Common myeloid progenitor, CD34-positive (primary cell): ENCODE results near the gene PHKG2.

Source experiments
- CTCF ChIA-PET: fragments of 350-600 bp; sonication (Branson Sonifier 250); formaldehyde crosslinking; loops from one replicate; lab custom pipeline; 2021; ENCODE audit warnings: antibody characterized with exemption; lab: Charles Lee
- POLR2A ChIA-PET: fragments of 350-600 bp; sonication (Branson Sonifier 250); formaldehyde crosslinking; loops from one replicate; lab custom pipeline; 2021; ENCODE audit warnings: antibody characterized with exemption; lab: Charles Lee
- DNase-seq, 3 donors: peaks; one replicate each; pipeline versions ENCODE4 v3.0.0 to v3.0.0-alpha.2; 2013
- H3K27ac ChIP-seq, 2 experiments: 1 replicate in 1 of 2; 2 replicates in 1 of 2; pipeline ENCODE4 v1.7.0; 2013; ENCODE audit warnings: inconsistent platforms in 2 of 2, low read length in 2 of 2, mild to moderate bottlenecking in 2 of 2, low read depth in 1 of 2, moderate library complexity in 1 of 2; ENCODE audit not compliant: severe bottlenecking in 2 of 2, insufficient read depth in 1 of 2, poor library complexity in 1 of 2
- H3K27me3 ChIP-seq, 5 experiments: replicated peaks in 2 of 5; 1 replicate in 3 of 5; 2 replicates in 2 of 5; pipeline versions ENCODE4 v1.6.1 to v1.7.0; 2013; ENCODE audit warnings: low read length in 4 of 5, mild to moderate bottlenecking in 2 of 5, moderate library complexity in 2 of 5, inconsistent platforms in 1 of 5; ENCODE audit not compliant: insufficient read depth in 5 of 5, control insufficient read depth in 4 of 5
- H3K36me3 ChIP-seq, 4 experiments: 1 replicate in 2 of 4; 2 replicates in 2 of 4; pipeline versions ENCODE4 v1.6.1 to v1.7.0; 2013; ENCODE audit warnings: low read length in 3 of 4, control low read depth in 1 of 4, mild to moderate bottlenecking in 1 of 4; ENCODE audit not compliant: control insufficient read depth in 4 of 4, insufficient read depth in 4 of 4
- H3K4me1 ChIP-seq, 4 experiments: 1 replicate in 3 of 4; 2 replicates in 1 of 4; pipeline versions ENCODE4 v1.6.1 to v1.7.1; 2013; ENCODE audit warnings: low read length in 3 of 4, mild to moderate bottlenecking in 3 of 4, control low read depth in 1 of 4, inconsistent platforms in 1 of 4, moderate library complexity in 1 of 4; ENCODE audit not compliant: control insufficient read depth in 4 of 4, insufficient read depth in 4 of 4; ENCODE audit errors: control extremely low read depth in 1 of 4
- H3K4me3 ChIP-seq, 7 experiments: 1 replicate in 4 of 7; 2 replicates in 3 of 7; pipeline versions ENCODE4 v1.5.1 to v1.7.0; 2013; ENCODE audit warnings: mild to moderate bottlenecking in 7 of 7, low read length in 6 of 7, moderate library complexity in 6 of 7, inconsistent platforms in 2 of 7, low read depth in 2 of 7, control low read depth in 1 of 7; ENCODE audit not compliant: insufficient read depth in 4 of 7, control insufficient read depth in 1 of 7; ENCODE audit errors: extremely low read depth in 1 of 7
- H3K9me3 ChIP-seq, 5 experiments: 1 replicate in 4 of 5; 2 replicates in 1 of 5; pipeline versions ENCODE4 v1.6.1 to v1.7.1; 2013; ENCODE audit warnings: low read length in 4 of 5, mild to moderate bottlenecking in 2 of 5, inconsistent platforms in 1 of 5, low read depth in 1 of 5, moderate library complexity in 1 of 5; ENCODE audit not compliant: control insufficient read depth in 4 of 5, insufficient read depth in 2 of 5; ENCODE audit errors: control extremely low read depth in 1 of 5
- WGBS: methylation state at CpG from one replicate; pipeline ENCODE4 v1.1.5; 2013; ENCODE audit not compliant: insufficient coverage; 5-methylcytosine and 5-hydroxymethylcytosine counted together

The PHKG2 gene

GRCh38 chr16:30766206-30766932 is 18.1 kb downstream of the PHKG2 start:
- H3K27ac ChIP-seq, result no peak overlapping the region
- no peak overlapping the region for H3K4me3 ChIP-seq
- H3K4me1 ChIP-seq, result peaks cover 3 to 17% (median 16%) of the 10 kb centered on the region in 4 experiments
- POLR2A ChIA-PET, result no interaction called here
- peaks cover 12 to 79% (median 66%) of the 10 kb centered on the region in 4 experiments for H3K36me3 ChIP-seq
- DNase-seq, result peak in 1 of 3 donors; percentile 34
- 96% methylated on average over 29 of the region's 29 CpGs for WGBS
- CTCF ChIA-PET, result interaction anchor here (0.7 to 2.1 kb wide), 4 partner anchors 11 to 19 kb away, joined by 3 to 7 read pairs (median 3); partner anchors contain the start of gene PHKG2
- no peaks in the 10 kb centered on the region for H3K27me3 ChIP-seq
- H3K9me3 ChIP-seq, result no peaks in the 10 kb centered on the region

GRCh38 chr16:30766933-30767284 is 18.7 kb downstream of the PHKG2 start:
- Histone ChIP-seq H3K4me3 (no peak overlapping the region), H3K27me3 (no peaks in the 10 kb centered on the region), H3K36me3 (peaks cover 12 to 84% (median 69%) of the 10 kb centered on the region in 4 experiments), H3K9me3 (no peaks in the 10 kb centered on the region), H3K27ac (no peak overlapping the region), H3K4me1 (peaks cover 3 to 14% (median 13%) of the 10 kb centered on the region in 4 experiments)
- WGBS, result 100% methylated on average over 2 of the region's 4 CpGs
- no peak for DNase-seq
- ChIA-PET CTCF (interaction anchor here (1.2 to 2.1 kb wide), 2 partner anchors 10 to 16 kb away, joined by 3 to 7 read pairs; no protein-coding TSS in a partner anchor), POLR2A (no interaction called here)

GRCh38 chr16:30767767-30768465 is 19.7 kb downstream of the PHKG2 start:
- WGBS, result 95% methylated on average over 12 of the region's 18 CpGs
- CTCF ChIA-PET, result interaction anchor here (0.6 to 2.1 kb wide), 3 partner anchors 9 to 124 kb away, joined by 3 to 7 read pairs (median 4); no protein-coding TSS in a partner anchor
- no peak for DNase-seq
- Histone ChIP-seq H3K4me3 (no peak overlapping the region), H3K36me3 (peaks cover 17 to 94% (median 78%) of the 10 kb centered on the region in 4 experiments), H3K4me1 (peaks cover under 1 to 8% (median 8%) of the 10 kb centered on the region in 4 experiments), H3K9me3 (no peaks in the 10 kb centered on the region), H3K27ac (no peak overlapping the region), H3K27me3 (no peaks in the 10 kb centered on the region)
- POLR2A ChIA-PET, result interaction anchor here (0.7 kb wide), 1 partner anchor 9 kb away, joined by 3 read pairs; no protein-coding TSS in a partner anchor

- Histone ChIP-seq H3K9me3 (no peaks in the 10 kb centered on the region), H3K36me3 (peaks cover 21 to 96% (median 76%) of the 10 kb centered on the region in 4 experiments), H3K4me3 (no peak overlapping the region), H3K4me1 (peaks cover 0 to under 1% (median under 1%) of the 10 kb centered on the region in 4 experiments), H3K27me3 (no peaks in the 10 kb centered on the region), H3K27ac (no peak overlapping the region)
- no peak for DNase-seq
- CTCF ChIA-PET, result interaction anchor here (0.6 to 1.2 kb wide), 2 partner anchors 45 to 123 kb away, joined by 3 to 4 read pairs; no protein-coding TSS in a partner anchor
- POLR2A ChIA-PET, result interaction anchor here (0.7 kb wide), 1 partner anchor 9 kb away, joined by 3 read pairs; no protein-coding TSS in a partner anchor
- WGBS, result 99% methylated on average over 23 of the region's 23 CpGs
Observed at GRCh38 chr16:30768583-30769181, 20.5 kb downstream of the PHKG2 start.

- ChIA-PET CTCF (interaction anchor here (1.0 kb wide), 1 partner anchor 75 kb away, joined by 3 read pairs; no protein-coding TSS in a partner anchor), POLR2A (no interaction called here)
- 96% methylated on average over 13 of the region's 17 CpGs for WGBS
Observed at GRCh38 chr16:30769379-30770089, 21.3 kb downstream of the PHKG2 start.

GRCh38 chr16:30771726-30772125 is 23.5 kb downstream of the PHKG2 start:
- H3K9me3 ChIP-seq, result no peaks in the 10 kb centered on the region
- no peaks in the 10 kb centered on the region for H3K27me3 ChIP-seq
- WGBS, result 97% methylated on average over 12 of the region's 14 CpGs
- CTCF ChIA-PET, result interaction anchor here (1.6 to 1.8 kb wide), 2 partner anchors 9 to 21 kb away, joined by 4 to 6 read pairs; no protein-coding TSS in a partner anchor
- H3K4me3 ChIP-seq, result no peak overlapping the region
- POLR2A ChIA-PET, result no interaction called here
- H3K36me3 ChIP-seq, result peaks cover 21 to 75% (median 55%) of the 10 kb centered on the region in 4 experiments
- H3K4me1 ChIP-seq, result peaks cover 0 to 21% (median 17%) of the 10 kb centered on the region in 4 experiments
- H3K27ac ChIP-seq, result no peak overlapping the region
- no peak for DNase-seq

More at GRCh38 chr16:30769379-30770089, 21.3 kb downstream of the PHKG2 start:
- no peaks in the 10 kb centered on the region for H3K27me3 ChIP-seq
- no peak for DNase-seq
- peaks cover 21 to 96% (median 74%) of the 10 kb centered on the region in 4 experiments for H3K36me3 ChIP-seq
- H3K4me1 ChIP-seq, result peaks cover 0 to under 1% (median 0%) of the 10 kb centered on the region in 4 experiments
- no peak overlapping the region for H3K4me3 ChIP-seq
- no peak overlapping the region for H3K27ac ChIP-seq
- no peaks in the 10 kb centered on the region for H3K9me3 ChIP-seq
